RWPE2 (cell line): ENCODE data around the gene SLC25A22.
A peak's percentile ranks its signal among the peaks of the same experiment; 100 is the strongest.

Source experiments
- ATAC-seq: fragments of 200-7000 bp; cut with Tn5 transposase; 3 replicates; pipeline ENCODE4 v1.9.1; 2021; ENCODE audit warnings: low read depth
- DNase-seq: peaks from one replicate; pipeline ENCODE4 v3.0.0-alpha.2; 2020; ENCODE audit warnings: low spot score
- H3K27ac ChIP-seq: fragments of 450-650 bp; 2 replicates; pipeline ENCODE4 v1.5.1; 2017; ENCODE audit warnings: mild to moderate bottlenecking; ENCODE audit not compliant: poor library complexity, severe bottlenecking
- H3K27me3 ChIP-seq: fragments of 250-450 bp; sonication (Bioruptor Pico); 2 replicates; pipeline ENCODE4 v1.5.1; 2021; ENCODE audit warnings: mild to moderate bottlenecking, moderate library complexity; ENCODE audit not compliant: insufficient read depth, poor library complexity, severe bottlenecking
- H3K36me3 ChIP-seq: fragments of 250-450 bp; sonication (Bioruptor Pico); 2 replicates; pipeline ENCODE4 v1.5.1; 2020; ENCODE audit warnings: low read depth, mild to moderate bottlenecking, moderate library complexity
- H3K4me1 ChIP-seq: fragments of 250-450 bp; sonication (Bioruptor Pico); 2 replicates; pipeline ENCODE4 v1.5.1; 2021; ENCODE audit warnings: mild to moderate bottlenecking, moderate library complexity; ENCODE audit not compliant: insufficient read depth, poor library complexity, severe bottlenecking
- H3K4me3 ChIP-seq: fragments of 250-450 bp; sonication (Bioruptor Pico); 2 replicates; pipeline ENCODE4 v1.5.1; 2021; ENCODE audit warnings: mild to moderate bottlenecking, moderate library complexity; ENCODE audit not compliant: severe bottlenecking
- H3K9me3 ChIP-seq: fragments of 250-450 bp; sonication (Bioruptor Pico); 2 replicates; pipeline ENCODE4 v1.5.1; 2021; ENCODE audit warnings: mild to moderate bottlenecking, moderate library complexity; ENCODE audit not compliant: severe bottlenecking
- CTCF ChIP-seq: fragments of 450-650 bp; IDR thresholded peaks from one replicate; pipeline ENCODE4 v1.5.1; 2017; ENCODE audit warnings: mild to moderate bottlenecking, moderate library complexity; ENCODE audit not compliant: poor library complexity, severe bottlenecking

The SLC25A22 gene

GRCh38 chr11:813456-814096 lies 15.5 kb upstream of the SLC25A22 start:
- TF ChIP-seq CTCF = no peak
- ATAC-seq (no peak), DNase-seq (no peak)
- Histone ChIP-seq H3K27me3 (no peaks in the 10 kb centered on the region), H3K4me1 (peaks cover 3% of the 10 kb centered on the region), H3K9me3 (no peaks in the 10 kb centered on the region), H3K36me3 (peaks cover 37% of the 10 kb centered on the region), H3K4me3 (no peak overlapping the region), H3K27ac (no peak overlapping the region)

- no peaks in the 10 kb centered on the region for H3K9me3 ChIP-seq
- H3K4me3 ChIP-seq = no peak overlapping the region
- ATAC-seq (no peak), DNase-seq (no peak)
- H3K27ac ChIP-seq = peak overlapping the region; percentile 73
- H3K36me3 ChIP-seq = peaks cover 37% of the 10 kb centered on the region
- no peaks in the 10 kb centered on the region for H3K4me1 ChIP-seq
- H3K27me3 ChIP-seq = no peaks in the 10 kb centered on the region
- TF ChIP-seq CTCF = no peak
Observed at GRCh38 chr11:813072-813455, 15.0 kb upstream of the SLC25A22 start.

- Histone ChIP-seq H3K36me3 (peaks cover 37% of the 10 kb centered on the region), H3K4me3 (no peak overlapping the region), H3K27me3 (no peaks in the 10 kb centered on the region), H3K27ac (peak overlapping the region; percentile 73), H3K9me3 (no peaks in the 10 kb centered on the region), H3K4me1 (no peaks in the 10 kb centered on the region)
- ATAC-seq = no peak
- DNase-seq = no peak
- no peak for TF ChIP-seq CTCF
Observed at GRCh38 chr11:812390-812789, 14.3 kb upstream of the SLC25A22 start.

GRCh38 chr11:811446-812245 lies 13.6 kb upstream of the SLC25A22 start:
- ATAC-seq = no peak
- Histone ChIP-seq H3K36me3 (peaks cover 37% of the 10 kb centered on the region), H3K4me3 (peak overlapping the region; percentile 69), H3K27ac (peak overlapping the region; percentile 73), H3K9me3 (no peaks in the 10 kb centered on the region), H3K4me1 (no peaks in the 10 kb centered on the region), H3K27me3 (no peaks in the 10 kb centered on the region)
- DNase-seq = no peak
- TF ChIP-seq CTCF = no peak
